Fibroblast of mammary gland (primary cell): Measurements from ENCODE around the gene DUOXA1.

Experiments
- DNase-seq: peaks from one replicate; pipeline ENCODE4 v3.0.0-alpha.2; 2010; ENCODE audit warnings: low read depth
- H3K4me3 ChIP-seq: 2 replicates; pipeline ENCODE4 v1.5.1; 2011; ENCODE audit warnings: low read depth, mild to moderate bottlenecking, low read length, moderate library complexity; ENCODE audit not compliant: control insufficient read depth
- TF ChIP-seq, protein P1 (sequence below): conservative IDR thresholded peaks from 2 replicates; pipeline ENCODE4 v1.5.1; 2011; ENCODE audit warnings: low read depth, low read length, inconsistent platforms; ENCODE audit not compliant: control insufficient read depth, insufficient read depth

The DUOXA1 gene

DNA sequence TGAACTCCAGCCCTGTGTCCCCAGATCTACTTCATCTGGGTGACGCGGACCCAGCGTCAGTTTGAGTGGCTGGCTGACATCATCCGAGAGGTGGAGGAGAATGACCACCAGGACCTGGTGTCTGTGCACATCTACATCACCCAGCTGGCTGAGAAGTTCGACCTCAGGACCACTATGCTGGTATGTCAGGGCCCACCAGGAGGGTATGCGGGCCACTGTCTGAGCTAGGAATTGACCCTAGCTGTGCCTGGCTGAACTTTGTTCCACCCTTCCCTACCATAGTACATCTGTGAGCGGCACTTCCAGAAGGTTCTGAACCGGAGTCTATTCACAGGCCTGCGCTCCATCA is 33.8 kb upstream of the DUOXA1 start:
- no peak for DNase-seq
- no peak overlapping the region for H3K4me3 ChIP-seq
- TF ChIP-seq, protein P1, sequence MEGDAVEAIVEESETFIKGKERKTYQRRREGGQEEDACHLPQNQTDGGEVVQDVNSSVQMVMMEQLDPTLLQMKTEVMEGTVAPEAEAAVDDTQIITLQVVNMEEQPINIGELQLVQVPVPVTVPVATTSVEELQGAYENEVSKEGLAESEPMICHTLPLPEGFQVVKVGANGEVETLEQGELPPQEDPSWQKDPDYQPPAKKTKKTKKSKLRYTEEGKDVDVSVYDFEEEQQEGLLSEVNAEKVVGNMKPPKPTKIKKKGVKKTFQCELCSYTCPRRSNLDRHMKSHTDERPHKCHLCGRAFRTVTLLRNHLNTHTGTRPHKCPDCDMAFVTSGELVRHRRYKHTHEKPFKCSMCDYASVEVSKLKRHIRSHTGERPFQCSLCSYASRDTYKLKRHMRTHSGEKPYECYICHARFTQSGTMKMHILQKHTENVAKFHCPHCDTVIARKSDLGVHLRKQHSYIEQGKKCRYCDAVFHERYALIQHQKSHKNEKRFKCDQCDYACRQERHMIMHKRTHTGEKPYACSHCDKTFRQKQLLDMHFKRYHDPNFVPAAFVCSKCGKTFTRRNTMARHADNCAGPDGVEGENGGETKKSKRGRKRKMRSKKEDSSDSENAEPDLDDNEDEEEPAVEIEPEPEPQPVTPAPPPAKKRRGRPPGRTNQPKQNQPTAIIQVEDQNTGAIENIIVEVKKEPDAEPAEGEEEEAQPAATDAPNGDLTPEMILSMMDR, result no peak

- DNase-seq, result peak; percentile 79
- no peak overlapping the region for H3K4me3 ChIP-seq
- TF ChIP-seq, protein P1, result peak; percentile 97
Observed at GRCh38 chr15:45162771-45163507, 33.3 kb upstream of the DUOXA1 start.

DNA sequence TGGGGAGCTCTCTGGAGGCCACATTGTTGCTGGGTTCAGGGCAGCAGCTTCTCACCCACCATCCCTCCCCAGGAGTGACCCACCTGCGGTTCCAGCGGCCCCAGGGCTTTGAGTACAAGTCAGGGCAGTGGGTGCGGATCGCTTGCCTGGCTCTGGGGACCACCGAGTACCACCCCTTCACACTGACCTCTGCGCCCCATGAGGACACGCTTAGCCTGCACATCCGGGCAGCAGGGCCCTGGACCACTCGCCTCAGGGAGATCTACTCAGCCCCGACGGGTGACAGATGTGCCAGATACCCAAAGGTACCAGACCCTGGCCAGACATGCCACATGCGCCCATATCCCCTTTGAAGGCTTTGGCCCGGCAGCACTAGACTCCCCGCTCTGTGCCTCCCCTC is 32.0 kb upstream of the DUOXA1 start:
- DNase-seq, result no peak
- H3K4me3 ChIP-seq, result no peak overlapping the region
- TF ChIP-seq, protein P1, result no peak

DNA sequence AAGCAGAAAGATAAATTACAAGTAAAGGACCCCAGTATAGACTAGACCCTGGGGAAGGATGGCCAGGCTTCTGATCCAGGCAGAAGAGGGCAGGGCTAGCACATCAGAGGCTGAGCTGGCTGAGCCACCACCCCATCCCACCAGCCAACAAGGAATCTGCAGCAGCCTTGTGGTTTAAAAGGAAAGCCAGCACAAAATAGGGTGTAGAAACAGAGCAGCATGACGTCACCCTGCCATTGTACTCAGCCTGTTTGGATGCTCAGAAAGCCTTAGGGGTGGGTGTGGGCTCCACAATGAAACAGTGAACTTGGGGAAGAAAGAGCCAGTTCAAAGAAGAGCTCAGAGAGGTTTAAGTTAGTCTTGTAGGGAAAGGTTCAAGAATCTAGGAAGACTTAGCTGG is 28.3 kb upstream of the DUOXA1 start:
- no peak overlapping the region for H3K4me3 ChIP-seq
- TF ChIP-seq, protein P1, result no peak
- DNase-seq, result peak; percentile 85

- DNase-seq, result peak; percentile 84
- no peak overlapping the region for H3K4me3 ChIP-seq
- TF ChIP-seq, protein P1, result no peak
Observed at GRCh38 chr15:45156744-45157455, 27.2 kb upstream of the DUOXA1 start.

- no peak overlapping the region for H3K4me3 ChIP-seq
- no peak for DNase-seq
- TF ChIP-seq, protein P1, result no peak
Observed at GRCh38 chr15:45155739-45156138, 26.1 kb upstream of the DUOXA1 start.
